Mesenchymal stem cell (in vitro differentiated cells and primary cell): ENCODE measurements around the gene OPN5.

Experiments used
- DNase-seq: peaks from one replicate; pipeline ENCODE4 v3.0.0-alpha.2; 2013
- H2AFZ ChIP-seq: one replicate; pipeline ENCODE4 v1.6.1; 2013; ENCODE audit warnings: low read depth, mild to moderate bottlenecking, control low read depth, inconsistent platforms, low read length, moderate library complexity
- H2AK5ac ChIP-seq: 2 replicates; pipeline ENCODE4 v1.6.1; 2013; ENCODE audit warnings: low read length, moderate library complexity, mild to moderate bottlenecking, inconsistent platforms; ENCODE audit not compliant: severe bottlenecking
- H2BK120ac ChIP-seq: one replicate; pipeline ENCODE4 v1.6.1; 2013; ENCODE audit warnings: low read depth, mild to moderate bottlenecking, inconsistent platforms, low read length, moderate library complexity
- H2BK12ac ChIP-seq, 2 experiments: one replicate each; pipeline ENCODE4 v1.6.1; 2013; ENCODE audit warnings: inconsistent platforms in 2 of 2, low read length in 2 of 2, mild to moderate bottlenecking in 2 of 2, moderate library complexity in 2 of 2, control low read depth in 1 of 2
- H2BK15ac ChIP-seq: one replicate; pipeline ENCODE4 v1.6.1; 2013; ENCODE audit warnings: mild to moderate bottlenecking, low read depth, inconsistent platforms; ENCODE audit not compliant: poor library complexity, severe bottlenecking
- H2BK5ac ChIP-seq: 2 replicates; pipeline ENCODE4 v1.6.1; 2013; ENCODE audit warnings: low read depth, mild to moderate bottlenecking, low read length, control low read depth, inconsistent platforms; ENCODE audit not compliant: poor library complexity, severe bottlenecking
- H3K14ac ChIP-seq, 2 experiments: one replicate each; pipeline ENCODE4 v1.6.1; 2013; ENCODE audit warnings: inconsistent platforms in 2 of 2, low read length in 2 of 2, control low read depth in 1 of 2, mild to moderate bottlenecking in 1 of 2, moderate library complexity in 1 of 2
- H3K18ac ChIP-seq, 2 experiments: one replicate each; pipeline ENCODE4 v1.6.1; 2013; ENCODE audit warnings: inconsistent platforms in 2 of 2, low read length in 2 of 2, control low read depth in 1 of 2, low read depth in 1 of 2, mild to moderate bottlenecking in 1 of 2
- H3K23ac ChIP-seq, 2 experiments: one replicate each; pipeline ENCODE4 v1.6.1; 2013; ENCODE audit warnings: inconsistent platforms in 2 of 2, low read length in 2 of 2, mild to moderate bottlenecking in 2 of 2, moderate library complexity in 2 of 2, control low read depth in 1 of 2
- H3K27ac ChIP-seq: 2 replicates; pipeline ENCODE4 v1.5.1; 2013; ENCODE audit warnings: mild to moderate bottlenecking, moderate library complexity, low read length, control low read depth, inconsistent platforms; ENCODE audit not compliant: poor library complexity, severe bottlenecking
- H3K27me3 ChIP-seq, 2 experiments: 2 replicates each; pipeline versions ENCODE4 v1.6.1 to v1.7.0; 2013; ENCODE audit warnings: low read length in 2 of 2, mild to moderate bottlenecking in 2 of 2, moderate library complexity in 2 of 2, control low read depth in 1 of 2, inconsistent platforms in 1 of 2; ENCODE audit not compliant: control insufficient read depth in 1 of 2, insufficient read depth in 1 of 2
- H3K36me3 ChIP-seq, 2 experiments: 2 replicates each; pipeline versions ENCODE4 v1.6.1 to v1.7.0; 2013; ENCODE audit warnings: low read length in 2 of 2, control low read depth in 1 of 2, inconsistent platforms in 1 of 2, low read depth in 1 of 2, mild to moderate bottlenecking in 1 of 2; ENCODE audit not compliant: insufficient read depth in 2 of 2, control insufficient read depth in 1 of 2
- H3K4ac ChIP-seq, 2 experiments: one replicate each; pipeline ENCODE4 v1.6.1; 2013; ENCODE audit warnings: inconsistent platforms in 2 of 2, low read length in 2 of 2, mild to moderate bottlenecking in 2 of 2, moderate library complexity in 2 of 2, control low read depth in 1 of 2, low read depth in 1 of 2
- H3K4me1 ChIP-seq: 2 replicates; pipeline ENCODE4 v1.6.1; 2013; ENCODE audit warnings: low read depth, low read length, control low read depth; ENCODE audit not compliant: control insufficient read depth, insufficient read depth
- H3K4me2 ChIP-seq: 2 replicates; pipeline ENCODE4 v1.6.1; 2013; ENCODE audit warnings: low read length, mild to moderate bottlenecking, inconsistent platforms; ENCODE audit not compliant: poor library complexity, severe bottlenecking
- H3K4me3 ChIP-seq, 2 experiments: 2 replicates each; pipeline versions ENCODE4 v1.5.1 to v1.7.0; 2013; ENCODE audit warnings: low read length in 2 of 2, mild to moderate bottlenecking in 2 of 2, control low read depth in 1 of 2, low read depth in 1 of 2; ENCODE audit not compliant: insufficient read depth in 1 of 2
- H3K79me1 ChIP-seq: replicated peaks from 2 replicates; pipeline ENCODE4 v1.6.1; 2013; ENCODE audit warnings: mild to moderate bottlenecking, control low read depth, low read length, inconsistent platforms; ENCODE audit not compliant: poor library complexity, severe bottlenecking
- H3K9ac ChIP-seq: 2 replicates; pipeline ENCODE4 v1.7.0; 2013; ENCODE audit warnings: mild to moderate bottlenecking, low read length, moderate library complexity
- H3K9me3 ChIP-seq: 2 replicates; pipeline ENCODE4 v1.7.0; 2013; ENCODE audit warnings: mild to moderate bottlenecking, low read length; ENCODE audit not compliant: control insufficient read depth
- H4K8ac ChIP-seq: one replicate; pipeline ENCODE4 v1.6.1; 2013; ENCODE audit warnings: inconsistent platforms, mild to moderate bottlenecking, low read length, moderate library complexity
- H4K91ac ChIP-seq: one replicate; pipeline ENCODE4 v1.6.1; 2013; ENCODE audit warnings: mild to moderate bottlenecking, low read length, inconsistent platforms
- WGBS: methylation state at CpG from one replicate; pipeline ENCODE4 v1.1.7; 2013; ENCODE audit warnings: mixed read lengths; 5-methylcytosine and 5-hydroxymethylcytosine counted together

The OPN5 gene

DNA sequence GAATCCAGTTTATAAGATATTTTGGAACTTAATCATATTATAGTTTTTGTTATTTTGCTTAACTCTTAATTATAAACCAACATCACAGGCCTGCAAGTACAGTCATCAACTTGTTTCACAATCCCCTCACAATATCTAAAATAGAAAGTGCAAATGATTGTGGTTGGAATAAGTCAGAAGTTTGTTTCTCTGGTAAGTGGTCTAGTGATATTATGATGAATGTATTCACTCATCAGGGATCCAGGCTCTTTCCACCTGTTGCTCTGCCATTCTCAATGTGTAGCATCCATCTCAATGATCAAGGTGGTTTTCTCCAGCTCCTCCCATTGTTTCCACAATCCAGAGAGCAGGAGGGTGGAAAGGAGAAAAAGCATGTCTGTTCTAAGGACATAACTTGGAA is 54.2 kb downstream of the OPN5 start:
- H3K27ac ChIP-seq: no peak overlapping the region

DNA sequence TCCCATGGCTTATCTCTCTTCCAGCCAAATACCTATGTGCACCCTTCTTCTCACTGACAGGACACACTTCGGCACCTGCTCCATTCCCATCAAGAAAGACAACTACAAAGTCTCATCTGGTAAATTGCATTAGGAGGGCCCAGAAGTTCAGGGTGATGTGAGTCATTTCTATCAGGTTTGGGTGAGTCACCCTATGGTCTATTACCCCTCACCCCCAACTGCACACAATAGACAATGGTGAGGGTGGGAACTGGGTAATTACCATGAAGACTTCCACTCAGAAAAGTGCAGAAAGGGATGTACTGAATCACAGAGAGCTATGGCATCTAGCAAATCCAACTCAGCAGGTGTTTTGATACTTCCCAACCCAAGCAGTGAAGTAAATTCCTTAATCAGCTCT is 54.8 kb downstream of the OPN5 start:
- Histone ChIP-seq H2BK15ac (no peak overlapping the region), H3K14ac (no peak overlapping the region), H3K9ac (no peak overlapping the region), H3K27me3 (peaks cover 0 to 5% of the 10 kb centered on the region in 2 experiments), H3K4me3 (no peak overlapping the region), H3K4me1 (no peaks in the 10 kb centered on the region), H3K9me3 (no peaks in the 10 kb centered on the region), H2BK5ac (no peak overlapping the region), H3K4me2 (no peak overlapping the region), H2BK12ac (no peak overlapping the region), H3K18ac (no peak overlapping the region), H3K4ac (no peak overlapping the region), H2AFZ (no peak overlapping the region), H3K79me1 (no peaks in the 10 kb centered on the region), H2AK5ac (no peak overlapping the region), H3K27ac (no peak overlapping the region), H4K8ac (no peak overlapping the region), H3K36me3 (no peaks in the 10 kb centered on the region), H3K23ac (no peak overlapping the region), H4K91ac (no peak overlapping the region), H2BK120ac (no peak overlapping the region)
- DNase-seq: no peak
- WGBS: no CpG with 5 or more reads among the region's 1 CpG

More for the DNA sequence above, 54.2 kb downstream of the OPN5 start:
- Histone ChIP-seq H2BK12ac (no peak overlapping the region), H2BK5ac (no peak overlapping the region), H2AFZ (no peak overlapping the region), H3K27me3 (peaks cover 0 to 5% of the 10 kb centered on the region in 2 experiments), H3K4me2 (no peak overlapping the region), H3K4ac (no peak overlapping the region), H3K9me3 (no peaks in the 10 kb centered on the region), H3K4me1 (no peaks in the 10 kb centered on the region), H3K23ac (no peak overlapping the region), H2BK15ac (no peak overlapping the region), H3K18ac (no peak overlapping the region), H4K91ac (no peak overlapping the region), H2AK5ac (no peak overlapping the region), H3K36me3 (no peaks in the 10 kb centered on the region), H3K4me3 (no peak overlapping the region), H3K79me1 (no peaks in the 10 kb centered on the region), H3K9ac (no peak overlapping the region), H3K14ac (no peak overlapping the region), H4K8ac (no peak overlapping the region), H2BK120ac (no peak overlapping the region)
- DNase-seq: peak; percentile 21

DNA sequence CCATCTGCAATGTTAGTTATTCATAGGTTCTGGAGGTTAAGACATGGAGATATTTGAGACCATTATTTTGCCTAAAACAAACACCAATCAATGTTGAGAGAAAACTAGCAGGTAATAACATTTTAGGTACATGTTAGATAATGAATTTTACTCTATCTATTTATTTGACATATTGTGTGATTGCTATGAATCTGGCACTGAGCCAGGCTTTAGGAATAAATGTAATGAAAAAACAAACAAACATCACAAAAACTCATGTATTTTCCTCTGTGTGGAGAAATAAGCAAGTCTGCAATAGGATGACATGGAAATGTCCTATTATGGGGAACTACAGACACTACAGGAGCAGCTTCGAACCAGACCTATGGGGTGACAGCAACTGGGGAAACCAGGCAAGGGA is 57.8 kb downstream of the OPN5 start:
- no peak overlapping the region for H3K9ac ChIP-seq
- H2BK5ac ChIP-seq: no peak overlapping the region
- no peak overlapping the region for H2BK15ac ChIP-seq
- no peaks in the 10 kb centered on the region for H3K79me1 ChIP-seq
- no peak overlapping the region for H3K4me2 ChIP-seq
- WGBS: 84% methylated on average over 1 of the region's 1 CpG
- no peak for DNase-seq
- no peak overlapping the region for H2BK12ac ChIP-seq
- no peak overlapping the region for H2AFZ ChIP-seq
- H3K23ac ChIP-seq: no peak overlapping the region
- peaks cover 0 to 15% of the 10 kb centered on the region in 2 experiments for H3K27me3 ChIP-seq
- no peak overlapping the region for H3K18ac ChIP-seq
- H3K14ac ChIP-seq: no peak overlapping the region
- no peaks in the 10 kb centered on the region for H3K36me3 ChIP-seq
- H3K27ac ChIP-seq: no peak overlapping the region
- H2AK5ac ChIP-seq: no peak overlapping the region
- no peak overlapping the region for H3K4me3 ChIP-seq
- no peak overlapping the region for H4K8ac ChIP-seq
- no peaks in the 10 kb centered on the region for H3K4me1 ChIP-seq
- H2BK120ac ChIP-seq: no peak overlapping the region
- H4K91ac ChIP-seq: no peak overlapping the region
- peaks cover 11% of the 10 kb centered on the region for H3K9me3 ChIP-seq
- no peak overlapping the region for H3K4ac ChIP-seq

DNA sequence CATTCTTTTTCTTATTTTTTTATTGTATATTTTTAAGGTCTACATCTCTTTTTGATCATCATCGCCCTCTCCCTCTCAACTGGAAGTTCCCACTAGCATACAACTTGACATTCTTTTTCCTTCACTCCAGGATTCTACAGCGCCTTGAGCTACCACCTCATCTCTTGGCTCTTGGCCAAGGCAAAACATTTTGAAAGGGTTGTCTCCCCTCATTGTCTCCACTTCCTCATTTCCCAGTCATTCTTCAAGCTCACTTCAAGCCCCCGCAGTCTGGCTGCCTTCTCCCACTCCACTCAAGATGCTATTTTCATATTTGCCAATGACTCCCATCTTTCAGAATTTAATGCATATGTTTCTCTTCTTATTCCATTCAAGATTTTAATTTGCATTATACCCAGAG is 63.0 kb downstream of the OPN5 start:
- Histone ChIP-seq H3K14ac (no peak overlapping the region), H2BK120ac (no peak overlapping the region), H2AFZ (no peak overlapping the region), H3K79me1 (no peaks in the 10 kb centered on the region), H2AK5ac (no peak overlapping the region), H3K4ac (no peak overlapping the region), H3K9ac (no peak overlapping the region), H3K4me3 (no peak overlapping the region), H2BK5ac (no peak overlapping the region), H3K18ac (no peak overlapping the region), H3K9me3 (peaks cover 11% of the 10 kb centered on the region), H4K8ac (no peak overlapping the region), H3K36me3 (no peaks in the 10 kb centered on the region), H3K27me3 (peaks cover 4 to 19% of the 10 kb centered on the region in 2 experiments), H3K4me2 (no peak overlapping the region), H3K23ac (no peak overlapping the region), H3K27ac (no peak overlapping the region), H4K91ac (no peak overlapping the region), H2BK15ac (no peak overlapping the region), H2BK12ac (no peak overlapping the region), H3K4me1 (no peaks in the 10 kb centered on the region)
- WGBS: 78% methylated on average over 3 of the region's 3 CpGs
- no peak for DNase-seq
